ENCODE measurements around the gene CLDN24. TPM values are rescaled to one million over a fixed set of nuclear protein-coding genes. Genes with fewer than 3 reads are reported as not detected.
"Not testable (repeated sequence)": the region's sequence is repeated elsewhere in the genome, so short reads cannot be mapped to it uniquely, and the experiment has no call there.

CLDN24 gene
- total RNA-seq, 1 experiment from 2014 or later, result not detected

- H3K4me1 Mint-ChIP-seq; H3K27ac Mint-ChIP-seq; DNase-seq (ENCODE audit: low spot score); H3K27me3 Mint-ChIP-seq (ENCODE audit: low read depth); POLR2A ChIA-PET; ATAC-seq; H3K4me3 Mint-ChIP-seq: not testable (repeated sequence)
- CTCF ChIA-PET, result interaction anchor here (0.8 to 1.4 kb wide), 2 partner anchors 75 to 81 kb away, joined by 4 read pairs; no protein-coding TSS in a partner anchor
- Mint-ChIP-seq H3K36me3 (peaks cover 20% of the 10 kb centered on the region), H3K9me3 (peaks cover 25% of the 10 kb centered on the region)
Measured at GRCh38 chr4:183324056-183324455, 1.8 kb upstream of the CLDN24 start.

- Mint-ChIP-seq H3K9me3 (peaks cover 21% of the 10 kb centered on the region), H3K4me3 (no peak overlapping the region), H3K36me3 (peaks cover 22% of the 10 kb centered on the region), H3K4me1 (no peaks in the 10 kb centered on the region), H3K27me3 (ENCODE audit: low read depth) (no peaks in the 10 kb centered on the region), H3K27ac (no peak overlapping the region)
- CTCF ChIA-PET, result interaction anchor here (1.0 to 1.4 kb wide), 2 partner anchors 73 to 76 kb away, joined by 4 to 6 read pairs; no protein-coding TSS in a partner anchor
- no peak for DNase-seq (ENCODE audit: low spot score)
- ATAC-seq, result no peak; the same call in 1 of the 2 replicates
- POLR2A ChIA-PET, result no interaction called here
- no peak for TF ChIP-seq GTF2I (CRISPR knock-in tag; conservative IDR thresholded peaks at IDR 0.05)
- TF ChIP-seq, protein P1, sequence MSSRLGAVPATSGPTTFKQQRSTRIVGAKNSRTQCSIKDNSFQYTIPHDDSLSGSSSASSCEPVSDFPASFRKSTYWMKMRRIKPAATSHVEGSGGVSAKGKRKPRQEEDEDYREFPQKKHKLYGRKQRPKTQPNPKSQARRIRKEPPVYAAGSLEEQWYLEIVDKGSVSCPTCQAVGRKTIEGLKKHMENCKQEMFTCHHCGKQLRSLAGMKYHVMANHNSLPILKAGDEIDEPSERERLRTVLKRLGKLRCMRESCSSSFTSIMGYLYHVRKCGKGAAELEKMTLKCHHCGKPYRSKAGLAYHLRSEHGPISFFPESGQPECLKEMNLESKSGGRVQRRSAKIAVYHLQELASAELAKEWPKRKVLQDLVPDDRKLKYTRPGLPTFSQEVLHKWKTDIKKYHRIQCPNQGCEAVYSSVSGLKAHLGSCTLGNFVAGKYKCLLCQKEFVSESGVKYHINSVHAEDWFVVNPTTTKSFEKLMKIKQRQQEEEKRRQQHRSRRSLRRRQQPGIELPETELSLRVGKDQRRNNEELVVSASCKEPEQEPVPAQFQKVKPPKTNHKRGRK (CRISPR knock-in tag; IDR thresholded peaks at IDR 0.05; ENCODE audit: borderline replicate concordance), result no peak
- TF ChIP-seq TEAD1 (CRISPR knock-in tag; IDR thresholded peaks at IDR 0.05), result no peak
- TF ChIP-seq TEAD4 (CRISPR knock-in tag; IDR thresholded peaks at IDR 0.05), result no peak
- TF ChIP-seq, protein P2, sequence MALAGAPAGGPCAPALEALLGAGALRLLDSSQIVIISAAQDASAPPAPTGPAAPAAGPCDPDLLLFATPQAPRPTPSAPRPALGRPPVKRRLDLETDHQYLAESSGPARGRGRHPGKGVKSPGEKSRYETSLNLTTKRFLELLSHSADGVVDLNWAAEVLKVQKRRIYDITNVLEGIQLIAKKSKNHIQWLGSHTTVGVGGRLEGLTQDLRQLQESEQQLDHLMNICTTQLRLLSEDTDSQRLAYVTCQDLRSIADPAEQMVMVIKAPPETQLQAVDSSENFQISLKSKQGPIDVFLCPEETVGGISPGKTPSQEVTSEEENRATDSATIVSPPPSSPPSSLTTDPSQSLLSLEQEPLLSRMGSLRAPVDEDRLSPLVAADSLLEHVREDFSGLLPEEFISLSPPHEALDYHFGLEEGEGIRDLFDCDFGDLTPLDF (CRISPR knock-in tag; IDR thresholded peaks at IDR 0.05), result no peak
- TF ChIP-seq, protein P3, sequence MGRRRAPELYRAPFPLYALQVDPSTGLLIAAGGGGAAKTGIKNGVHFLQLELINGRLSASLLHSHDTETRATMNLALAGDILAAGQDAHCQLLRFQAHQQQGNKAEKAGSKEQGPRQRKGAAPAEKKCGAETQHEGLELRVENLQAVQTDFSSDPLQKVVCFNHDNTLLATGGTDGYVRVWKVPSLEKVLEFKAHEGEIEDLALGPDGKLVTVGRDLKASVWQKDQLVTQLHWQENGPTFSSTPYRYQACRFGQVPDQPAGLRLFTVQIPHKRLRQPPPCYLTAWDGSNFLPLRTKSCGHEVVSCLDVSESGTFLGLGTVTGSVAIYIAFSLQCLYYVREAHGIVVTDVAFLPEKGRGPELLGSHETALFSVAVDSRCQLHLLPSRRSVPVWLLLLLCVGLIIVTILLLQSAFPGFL (CRISPR knock-in tag; IDR thresholded peaks at IDR 0.05; ENCODE audit: borderline replicate concordance), result no peak
- TF ChIP-seq NR3C1 (CRISPR knock-in tag; conservative IDR thresholded peaks at IDR 0.05; ENCODE audit: low read depth), result no peak
- no peak for TF ChIP-seq MAX (CRISPR knock-in tag; IDR thresholded peaks at IDR 0.05)
- TF ChIP-seq IRF1 (CRISPR knock-in tag; IDR thresholded peaks at IDR 0.05), result no peak
- TF ChIP-seq EMX1 (CRISPR knock-in tag; IDR thresholded peaks at IDR 0.05), result no peak
- TF ChIP-seq ATF3 (CRISPR knock-in tag; conservative IDR thresholded peaks at IDR 0.05), result no peak
- TF ChIP-seq ZNF219 (CRISPR knock-in tag; IDR thresholded peaks at IDR 0.05; ENCODE audit: borderline replicate concordance), result no peak
- no peak for TF ChIP-seq ZNF416 (CRISPR knock-in tag; IDR thresholded peaks at IDR 0.05)
- TF ChIP-seq, protein P4, sequence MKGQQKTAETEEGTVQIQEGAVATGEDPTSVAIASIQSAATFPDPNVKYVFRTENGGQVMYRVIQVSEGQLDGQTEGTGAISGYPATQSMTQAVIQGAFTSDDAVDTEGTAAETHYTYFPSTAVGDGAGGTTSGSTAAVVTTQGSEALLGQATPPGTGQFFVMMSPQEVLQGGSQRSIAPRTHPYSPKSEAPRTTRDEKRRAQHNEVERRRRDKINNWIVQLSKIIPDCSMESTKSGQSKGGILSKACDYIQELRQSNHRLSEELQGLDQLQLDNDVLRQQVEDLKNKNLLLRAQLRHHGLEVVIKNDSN (CRISPR knock-in tag; IDR thresholded peaks at IDR 0.05), result no peak
- no peak for TF ChIP-seq JAZF1 (CRISPR knock-in tag; IDR thresholded peaks at IDR 0.05)
Measured at GRCh38 chr4:183323295-183323694, 1.1 kb upstream of the CLDN24 start.

- ATAC-seq (no peak), DNase-seq (ENCODE audit: low spot score) (no peak)
- ChIA-PET CTCF (no interaction called here), POLR2A (interaction anchor here (0.6 kb wide), 1 partner anchor 1567 kb away, joined by 3 read pairs; no protein-coding TSS in a partner anchor)
- Mint-ChIP-seq H3K27me3 (ENCODE audit: low read depth) (no peaks in the 10 kb centered on the region), H3K9me3 (peaks cover 15% of the 10 kb centered on the region), H3K4me1 (no peaks in the 10 kb centered on the region), H3K4me3 (no peak overlapping the region), H3K36me3 (peaks cover 17% of the 10 kb centered on the region), H3K27ac (no peak overlapping the region)
- TF ChIP-seq ZNF138 (CRISPR knock-in tag; conservative IDR thresholded peaks at IDR 0.05) (no peak), ZNF263 (CRISPR knock-in tag; IDR thresholded peaks at IDR 0.05; ENCODE audit: low read depth) (no peak), JAZF1 (CRISPR knock-in tag; IDR thresholded peaks at IDR 0.05) (no peak), IRF1 (CRISPR knock-in tag; IDR thresholded peaks at IDR 0.05) (no peak), TP53 (CRISPR knock-in tag; IDR thresholded peaks at IDR 0.05) (no peak), ESRRA (CRISPR knock-in tag; IDR thresholded peaks at IDR 0.05; ENCODE audit: borderline replicate concordance) (no peak), GRHL2 (CRISPR knock-in tag; IDR thresholded peaks at IDR 0.05; ENCODE audit: insufficient replicate concordance, severe bottlenecking) (no peak), ERG (CRISPR knock-in tag; IDR thresholded peaks at IDR 0.05) (no peak), ZNF396 (CRISPR knock-in tag; IDR thresholded peaks at IDR 0.05; ENCODE audit: borderline replicate concordance) (no peak)
- TF ChIP-seq, protein P3 (CRISPR knock-in tag; IDR thresholded peaks at IDR 0.05; ENCODE audit: borderline replicate concordance), result no peak
Measured at GRCh38 chr4:183321516-183321915, 710 bp downstream of the CLDN24 start.
